Calu3 (cell line): ENCODE measurements around the gene DEFB132. TPM values are rescaled to one million over a fixed set of nuclear protein-coding genes. Genes with fewer than 3 reads are reported as not detected.

Experiments
- BruUV-seq: library from RNA; stranded (reverse); fragments of 400-500 nt; replicated peaks from 2 replicates; lab custom pipeline; 2021; lab: Mats Ljungman, UMichigan
- CTCF ChIA-PET: fragments of 300-600 bp; sonication (Branson Sonifier 250); formaldehyde crosslinking; loops from one replicate; lab custom pipeline; 2022; ENCODE audit warnings: antibody characterized with exemption; lab: Charles Lee
- DNase-seq: peaks from one replicate; pipeline ENCODE4 v3.0.0; 2022
- H3K27ac Mint-ChIP-seq: one replicate; pipeline ENCODE4 v1.8.0; 2022; ENCODE audit warnings: mixed read lengths; ENCODE audit not compliant: unreplicated experiment
- H3K27me3 Mint-ChIP-seq: one replicate; pipeline ENCODE4 v1.8.0; 2022; ENCODE audit warnings: mixed read lengths; ENCODE audit not compliant: unreplicated experiment
- H3K36me3 Mint-ChIP-seq: one replicate; pipeline ENCODE4 v1.8.0; 2022; ENCODE audit warnings: mild to moderate bottlenecking, moderate library complexity, mixed read lengths; ENCODE audit not compliant: insufficient read depth, unreplicated experiment
- H3K4me1 Mint-ChIP-seq: one replicate; pipeline ENCODE4 v1.8.0; 2022; ENCODE audit warnings: mild to moderate bottlenecking, low read depth, mixed read lengths; ENCODE audit not compliant: unreplicated experiment
- H3K4me3 Mint-ChIP-seq: one replicate; pipeline ENCODE4 v1.8.0; 2022; ENCODE audit warnings: mild to moderate bottlenecking, low read depth, moderate library complexity, mixed read lengths; ENCODE audit not compliant: unreplicated experiment
- H3K9me3 Mint-ChIP-seq: one replicate; pipeline ENCODE4 v1.8.0; 2022; ENCODE audit warnings: low read depth, mixed read lengths; ENCODE audit not compliant: unreplicated experiment
- CTCF ChIP-seq: fragments of 200-600 bp; IDR thresholded peaks from one replicate; pipeline ENCODE4 v1.8.0; 2022; ENCODE audit warnings: antibody characterized with exemption; ENCODE audit not compliant: unreplicated experiment
- intact Hi-C: fragments of 100-400 bp; cut with micrococcal nuclease; formaldehyde crosslinking; loops from one replicate; pipeline ENCODE4 v1.10.0; 2022; ENCODE audit not compliant: unreplicated experiment
- total RNA-seq: library from RNA; stranded (reverse); gene quantifications from 2 replicates; pipeline ENCODE4 v1.2.3, GENCODE V29; 2022

DEFB132 gene
- total RNA-seq, 1 experiment from 2014 or later = not detected

GRCh38 chr20:277496-277781, 19.9 kb downstream of the DEFB132 start:
- H3K36me3 Mint-ChIP-seq = no peaks in the 10 kb centered on the region
- TF ChIP-seq CTCF = no peak
- intact Hi-C loops = no loop called here
- H3K4me3 Mint-ChIP-seq = no peak overlapping the region
- H3K27ac Mint-ChIP-seq = no peak overlapping the region
- BruUV-seq = no TSS peak
- DNase-seq = no peak
- CTCF ChIA-PET = no interaction called here
- H3K9me3 Mint-ChIP-seq = no peaks in the 10 kb centered on the region
- no peaks in the 10 kb centered on the region for H3K4me1 Mint-ChIP-seq
- H3K27me3 Mint-ChIP-seq = no peaks in the 10 kb centered on the region

DNA sequence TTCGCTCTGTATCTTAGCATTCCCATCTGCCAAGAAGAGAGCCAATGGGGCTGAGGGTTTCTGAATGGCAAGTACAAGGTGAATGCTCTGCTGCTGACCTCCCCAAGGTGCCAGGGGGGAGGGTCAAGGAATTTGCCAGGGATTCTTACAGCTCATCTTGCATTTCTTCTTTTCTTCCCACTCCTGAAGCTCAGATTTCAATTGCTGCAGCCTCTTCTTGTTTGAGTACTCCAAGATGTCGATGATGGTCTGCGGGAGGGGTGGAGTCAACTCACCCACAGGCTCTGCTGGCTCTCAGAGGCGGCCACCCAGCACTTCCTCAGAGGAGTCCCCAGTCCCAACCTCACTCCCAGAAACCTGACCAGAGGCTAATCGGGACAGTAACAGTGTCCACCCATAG, 20.7 kb downstream of the DEFB132 start:
- no peak for DNase-seq
- no TSS peak for BruUV-seq
- intact Hi-C loops = no loop called here
- H3K4me3 Mint-ChIP-seq = no peak overlapping the region
- H3K9me3 Mint-ChIP-seq = no peaks in the 10 kb centered on the region
- no peak for TF ChIP-seq CTCF
- H3K27me3 Mint-ChIP-seq = no peaks in the 10 kb centered on the region
- no peak overlapping the region for H3K27ac Mint-ChIP-seq
- H3K36me3 Mint-ChIP-seq = no peaks in the 10 kb centered on the region
- CTCF ChIA-PET = interaction anchor here (0.6 kb wide), 1 partner anchor 20 kb away, joined by 4 read pairs; no protein-coding TSS in a partner anchor
- no peaks in the 10 kb centered on the region for H3K4me1 Mint-ChIP-seq

GRCh38 chr20:278607-279571, 21.4 kb downstream of the DEFB132 start:
- no peaks in the 10 kb centered on the region for H3K4me1 Mint-ChIP-seq
- CTCF ChIA-PET = no interaction called here
- intact Hi-C loops = no loop called here
- H3K4me3 Mint-ChIP-seq = no peak overlapping the region
- no peaks in the 10 kb centered on the region for H3K27me3 Mint-ChIP-seq
- DNase-seq = no peak
- no TSS peak for BruUV-seq
- H3K36me3 Mint-ChIP-seq = no peaks in the 10 kb centered on the region
- no peak overlapping the region for H3K27ac Mint-ChIP-seq
- H3K9me3 Mint-ChIP-seq = no peaks in the 10 kb centered on the region
- no peak for TF ChIP-seq CTCF

DNA sequence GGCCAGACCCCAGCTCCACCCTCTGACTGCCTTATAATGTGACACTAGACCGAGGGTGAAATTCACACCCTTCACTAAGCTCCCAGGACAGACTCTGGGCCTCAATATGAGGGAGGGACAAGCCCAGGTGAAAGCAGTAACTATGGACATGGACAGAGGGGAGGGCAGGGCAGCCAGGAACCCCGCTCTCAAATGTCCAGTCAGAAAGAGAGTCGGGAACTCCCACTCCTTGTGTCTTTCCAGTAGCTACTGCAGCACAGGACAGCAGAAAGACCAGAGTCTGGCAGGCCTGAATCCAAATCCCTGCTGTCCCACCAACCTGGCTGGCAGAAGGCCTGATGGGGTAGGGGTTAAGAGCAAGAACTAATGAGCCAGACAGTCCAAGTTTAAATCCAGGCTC, 26.6 kb downstream of the DEFB132 start:
- CTCF ChIA-PET = no interaction called here
- no peak for TF ChIP-seq CTCF
- Mint-ChIP-seq H3K4me1 (peaks cover 4% of the 10 kb centered on the region), H3K9me3 (no peaks in the 10 kb centered on the region), H3K36me3 (no peaks in the 10 kb centered on the region), H3K27ac (no peak overlapping the region), H3K27me3 (no peaks in the 10 kb centered on the region), H3K4me3 (no peak overlapping the region)
- BruUV-seq = no TSS peak
- no peak for DNase-seq
- intact Hi-C loops = no loop called here
